HG02981 (cell line): ENCODE data around the gene PRDM7.

ENCODE experiments used
- ATAC-seq: cut with Tn5 transposase; IDR thresholded peaks from one replicate; pipeline ENCODE4 v1.9.1; 2021; ENCODE audit warnings: mild to moderate bottlenecking, moderate library complexity; ENCODE audit not compliant: unreplicated experiment

PRDM7 gene

DNA sequence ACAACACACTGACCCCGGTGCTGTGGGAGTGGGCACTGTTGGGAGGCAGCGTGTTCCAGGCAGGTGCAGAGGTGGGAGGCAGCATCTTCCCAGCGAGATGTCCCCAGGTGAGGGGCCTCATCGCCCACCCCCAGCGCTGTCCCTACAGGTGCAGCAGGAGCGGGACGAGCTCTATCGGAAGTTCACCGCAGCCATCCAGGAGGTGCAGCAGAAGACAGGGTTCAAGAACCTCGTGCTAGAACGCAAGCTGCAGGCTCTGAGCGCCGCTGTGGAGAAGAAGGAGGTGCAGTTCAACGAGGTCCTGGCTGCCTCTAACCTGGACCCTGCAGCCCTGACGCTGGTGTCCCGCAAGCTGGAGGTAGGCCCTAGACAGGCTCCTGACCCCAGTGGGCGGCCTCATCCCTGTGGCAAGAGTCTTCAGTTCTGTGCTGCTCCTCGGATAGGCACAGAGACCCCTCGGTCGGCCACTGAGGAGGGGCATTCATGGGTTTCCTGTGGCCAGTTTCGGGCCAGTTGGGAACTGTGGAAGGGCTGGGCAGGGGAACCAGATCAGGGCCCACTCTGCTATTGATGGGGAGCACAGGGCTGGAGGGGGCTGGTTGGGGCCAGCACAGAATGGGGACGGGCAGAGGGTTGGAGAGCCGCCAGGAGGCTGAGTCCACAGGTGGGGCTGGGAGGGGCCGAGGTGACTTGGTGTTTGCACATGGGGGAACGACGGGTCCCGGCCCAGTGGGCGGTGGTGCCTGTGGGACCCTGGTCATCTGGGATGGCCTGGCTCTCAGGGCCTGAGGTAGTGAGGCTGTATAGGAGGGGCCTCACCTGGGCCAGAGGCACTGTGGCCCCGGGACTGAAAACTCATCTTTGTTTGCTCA lies 36.7 kb downstream of the PRDM7 start:
- no peak for ATAC-seq

DNA sequence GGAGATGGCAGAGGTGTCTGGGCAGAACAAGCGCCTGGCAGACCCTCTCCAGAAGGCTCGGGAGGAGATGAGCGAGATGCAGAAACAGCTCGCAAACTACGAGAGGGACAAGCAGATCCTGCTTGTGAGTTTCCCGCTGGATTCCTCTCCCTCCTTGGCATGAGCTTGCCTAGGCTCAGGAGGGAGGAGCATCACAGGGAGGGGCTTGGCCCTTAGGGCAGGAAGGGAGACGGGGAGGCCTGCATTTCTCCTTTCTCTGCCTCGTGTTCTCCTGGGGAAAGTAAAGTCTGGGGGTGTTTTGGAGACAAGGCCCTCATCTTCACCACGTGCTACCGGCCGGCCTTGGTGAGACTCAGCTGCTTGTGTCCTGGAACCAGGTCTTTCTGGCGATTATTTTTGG lies 39.9 kb downstream of the PRDM7 start:
- ATAC-seq: no peak

DNA sequence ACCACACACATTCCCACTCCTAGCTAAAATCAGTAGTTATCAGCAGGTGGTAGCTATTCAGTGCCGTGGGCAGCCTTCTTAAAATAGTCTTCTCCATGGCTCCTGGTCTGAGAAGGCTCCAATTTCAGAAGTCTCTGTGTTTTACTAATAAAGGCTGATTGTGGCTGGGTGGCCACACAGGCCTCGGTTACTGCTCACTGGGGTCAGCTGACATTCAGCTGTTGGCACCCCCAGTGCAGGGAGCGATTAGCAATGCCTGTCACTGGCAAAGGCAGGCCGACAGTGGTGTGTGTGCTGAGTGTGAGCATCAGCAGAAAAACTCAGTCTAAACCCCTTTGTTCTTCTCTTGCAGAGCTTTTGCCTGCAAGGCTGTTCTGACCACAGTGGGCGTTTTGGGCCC lies 41.2 kb downstream of the PRDM7 start:
- no peak for ATAC-seq

DNA sequence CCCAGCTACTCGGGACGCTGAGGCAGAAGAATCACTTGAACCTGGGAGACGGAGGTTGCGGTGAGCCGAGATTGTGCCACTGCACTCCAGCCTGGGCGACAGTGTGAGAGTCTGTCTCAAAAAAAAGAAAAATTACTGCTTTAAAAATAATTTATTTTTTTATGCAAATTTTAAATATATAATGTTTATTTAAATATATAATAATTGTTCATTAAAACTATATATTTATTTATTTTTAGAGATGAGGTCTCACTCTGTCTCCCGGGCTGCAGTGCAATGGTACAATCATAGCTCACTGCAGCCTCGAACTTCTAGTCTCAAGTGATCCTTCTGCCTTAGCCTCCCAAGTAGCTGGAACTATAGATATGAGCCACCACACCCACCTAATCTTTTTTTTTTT lies 42.6 kb downstream of the PRDM7 start:
- no peak for ATAC-seq

DNA sequence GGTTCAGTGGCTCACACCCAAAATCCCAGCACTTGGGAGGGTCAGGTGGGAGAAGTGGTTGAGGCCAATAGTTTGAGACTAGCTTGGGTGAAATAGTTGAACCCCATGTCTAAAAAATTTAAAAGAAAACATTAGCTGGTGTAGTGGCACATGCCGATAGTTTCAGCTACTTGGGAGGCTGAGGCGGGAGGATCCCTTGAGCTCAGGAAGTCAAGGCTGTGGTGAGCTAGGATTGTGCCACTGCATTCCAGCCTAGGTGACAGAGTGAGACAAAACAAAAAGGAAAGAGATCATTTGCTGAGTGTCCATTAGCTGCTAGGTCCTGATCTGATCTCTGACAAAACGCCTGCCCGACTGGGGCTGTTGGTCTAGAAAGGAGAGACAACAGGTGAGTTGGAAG lies 43.7 kb downstream of the PRDM7 start:
- no peak for ATAC-seq

DNA sequence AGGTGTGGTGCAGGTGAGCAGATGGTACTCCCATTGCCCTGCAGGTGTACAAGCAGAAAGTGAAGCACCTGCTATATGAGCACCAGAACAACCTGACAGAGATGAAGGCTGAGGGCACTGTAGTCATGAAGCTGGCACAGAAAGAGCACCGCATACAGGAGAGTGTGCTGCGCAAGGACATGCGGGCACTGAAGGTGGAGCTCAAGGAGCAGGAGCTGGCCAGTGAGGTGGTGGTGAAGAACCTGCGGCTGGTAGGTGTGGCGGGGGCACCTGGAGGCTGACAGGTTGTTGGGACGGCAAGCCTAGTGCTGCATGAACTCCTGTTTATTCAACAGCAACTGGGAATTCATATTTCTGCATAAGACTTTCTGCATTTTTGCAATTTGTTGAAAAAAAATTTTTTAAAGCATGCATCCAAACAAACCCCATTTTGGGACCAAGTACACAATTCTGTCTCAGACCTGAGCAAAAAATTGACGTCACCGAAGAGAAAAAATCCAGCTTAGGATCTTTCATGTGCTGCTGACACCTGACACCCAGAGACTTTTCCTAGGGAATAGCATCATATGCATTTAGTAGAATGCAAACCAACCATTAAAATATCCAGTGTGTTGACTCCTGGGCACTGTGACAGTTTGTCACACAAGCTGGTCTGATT lies 44.3 kb downstream of the PRDM7 start:
- ATAC-seq: no peak

DNA sequence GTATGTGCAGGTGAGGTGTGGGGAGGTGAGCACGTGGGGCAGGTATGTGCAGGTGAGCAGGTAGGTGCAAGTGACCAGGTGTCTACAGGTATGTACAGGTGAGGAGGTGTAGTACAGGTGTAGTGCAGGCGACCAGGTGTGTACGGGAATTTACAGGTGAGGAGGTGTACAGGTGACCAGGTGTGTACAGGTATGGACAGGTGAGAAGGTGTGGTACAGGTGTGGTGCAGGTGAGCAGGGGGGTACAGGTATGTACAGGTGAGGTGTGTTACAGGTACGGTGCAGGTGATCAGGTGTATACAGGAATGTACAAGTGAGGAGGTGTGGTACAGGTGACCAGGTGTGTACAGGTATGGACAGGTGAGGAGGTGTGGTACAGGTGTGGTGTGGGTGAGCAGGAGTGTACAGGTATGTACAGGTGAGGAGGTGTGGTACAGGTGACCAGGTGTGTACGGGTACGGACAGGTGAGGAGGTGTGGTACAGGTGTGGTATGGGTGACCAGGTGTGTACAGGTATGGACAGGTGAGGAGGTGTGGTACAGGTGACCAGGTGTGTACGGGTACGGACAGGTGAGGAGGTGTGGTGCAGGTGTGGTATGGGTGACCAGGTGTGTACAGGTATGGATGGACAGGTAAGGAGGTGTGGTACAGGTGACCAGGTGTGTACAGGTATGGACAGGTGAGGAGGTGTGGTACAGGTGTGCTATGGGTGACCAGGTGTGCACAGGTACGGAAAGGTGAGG lies 45.0 kb downstream of the PRDM7 start:
- no peak for ATAC-seq

DNA sequence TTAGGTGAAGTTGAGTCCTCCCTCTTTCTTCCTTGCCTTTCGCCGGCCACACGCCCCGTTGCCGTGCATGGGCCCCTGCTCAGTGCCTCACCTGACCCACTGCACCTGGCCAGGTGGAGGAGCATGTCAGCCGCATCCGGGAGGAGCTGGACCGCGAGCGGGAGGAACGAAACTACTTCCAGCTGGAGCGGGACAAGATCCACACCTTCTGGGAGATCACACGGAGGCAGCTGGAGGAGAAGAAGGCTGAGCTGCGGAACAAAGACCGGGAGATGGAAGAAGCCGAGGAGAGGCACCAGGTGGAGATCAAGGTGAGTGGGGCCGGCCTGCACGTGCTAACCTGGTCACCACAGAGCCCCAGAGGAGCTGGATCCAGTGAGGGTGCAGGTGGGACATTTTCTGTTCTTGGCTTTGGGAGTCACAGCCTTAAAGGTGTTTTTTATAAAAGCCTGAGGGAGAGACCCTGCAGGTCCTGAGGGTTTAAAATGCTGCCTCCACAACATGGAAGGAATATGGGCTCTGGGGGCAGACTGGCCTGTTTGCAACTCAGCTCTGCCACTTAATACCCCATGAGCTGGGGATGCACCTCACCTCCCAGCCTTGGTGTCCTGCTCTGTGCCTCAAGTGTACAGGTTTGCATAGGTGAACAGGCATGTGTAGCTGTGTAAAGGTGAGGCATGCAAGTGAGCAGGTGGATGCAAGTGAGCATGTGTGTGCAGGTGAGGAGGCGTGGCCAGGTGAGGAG lies 45.8 kb downstream of the PRDM7 start:
- ATAC-seq: no peak

DNA sequence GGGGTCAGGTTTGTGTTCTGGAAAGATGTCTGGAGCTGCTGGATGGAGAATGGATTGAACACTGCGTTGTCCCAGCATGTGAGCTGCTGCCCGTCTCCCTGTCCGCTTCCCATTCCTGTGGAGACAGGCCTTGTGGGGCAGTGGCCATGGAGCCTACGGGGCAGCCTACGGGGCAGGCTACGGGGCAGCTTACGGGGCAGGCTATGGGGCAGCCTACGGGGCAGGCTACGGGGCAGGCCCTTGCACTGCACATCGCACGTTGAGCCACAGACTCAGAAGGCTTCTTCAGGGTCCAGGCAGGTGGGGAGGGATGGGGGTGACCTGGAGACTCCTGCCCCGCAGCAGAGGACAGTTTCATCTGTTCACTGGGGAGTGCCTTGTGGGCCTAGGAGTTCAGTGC lies 48.1 kb downstream of the PRDM7 start:
- no peak for ATAC-seq

DNA sequence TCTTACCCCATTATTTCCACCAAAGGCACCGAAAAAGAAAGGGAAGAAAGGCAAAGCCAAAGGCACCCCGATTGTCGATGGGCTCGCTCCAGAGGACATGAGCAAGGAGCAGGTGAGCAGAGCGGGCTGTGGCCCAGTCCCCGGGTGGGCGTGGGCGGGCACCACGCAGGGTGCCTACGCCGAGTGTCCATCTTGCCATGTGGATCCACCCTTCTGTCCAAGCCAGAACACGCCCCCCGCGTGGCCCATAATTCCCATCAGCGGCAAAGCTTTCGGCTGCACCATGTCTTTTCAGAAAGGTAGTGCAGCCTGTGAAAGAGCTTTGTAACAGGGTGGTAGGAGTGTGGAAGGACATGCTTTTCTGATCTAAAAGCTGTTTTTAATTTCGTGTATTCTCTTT lies 49.5 kb downstream of the PRDM7 start:
- no peak for ATAC-seq

DNA sequence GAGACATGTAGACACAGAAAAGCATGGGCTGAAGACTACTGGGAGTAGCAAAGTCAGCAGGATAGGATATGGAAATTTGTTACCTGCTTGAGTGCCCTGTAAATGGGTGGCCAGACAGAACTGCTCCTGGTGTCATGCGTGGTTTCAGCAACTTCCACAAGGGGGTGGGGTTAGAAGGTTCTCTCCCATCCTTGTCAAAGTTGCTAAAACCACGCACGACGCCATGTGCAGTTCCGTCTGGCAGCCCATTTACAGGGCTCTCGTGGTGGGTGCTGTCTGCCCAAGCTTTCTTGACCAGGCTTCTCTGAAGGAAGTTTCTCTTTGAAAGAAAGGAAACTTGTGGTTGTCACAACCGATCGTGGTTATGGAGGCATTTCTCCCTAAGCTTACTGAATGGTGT lies 51.0 kb downstream of the PRDM7 start:
- no peak for ATAC-seq

DNA sequence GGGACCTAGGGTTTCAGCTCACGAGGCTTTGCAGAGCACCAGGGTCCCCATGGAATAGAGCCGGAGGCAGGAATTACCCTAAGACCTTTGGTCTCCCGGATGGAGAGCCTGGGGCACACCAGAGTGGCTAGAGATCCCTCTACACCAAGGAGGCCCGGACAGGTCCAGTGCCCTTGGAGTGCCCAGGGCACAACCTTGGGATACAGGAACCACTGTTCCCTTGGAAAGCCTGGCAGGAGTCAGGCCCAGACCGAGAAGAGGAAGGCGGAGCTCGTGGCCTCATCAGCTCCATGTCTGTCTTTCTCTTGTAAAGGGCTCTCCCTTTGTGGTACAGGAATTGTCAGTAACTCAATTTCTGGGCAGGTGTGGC lies 54.1 kb downstream of the PRDM7 start:
- no peak for ATAC-seq

DNA sequence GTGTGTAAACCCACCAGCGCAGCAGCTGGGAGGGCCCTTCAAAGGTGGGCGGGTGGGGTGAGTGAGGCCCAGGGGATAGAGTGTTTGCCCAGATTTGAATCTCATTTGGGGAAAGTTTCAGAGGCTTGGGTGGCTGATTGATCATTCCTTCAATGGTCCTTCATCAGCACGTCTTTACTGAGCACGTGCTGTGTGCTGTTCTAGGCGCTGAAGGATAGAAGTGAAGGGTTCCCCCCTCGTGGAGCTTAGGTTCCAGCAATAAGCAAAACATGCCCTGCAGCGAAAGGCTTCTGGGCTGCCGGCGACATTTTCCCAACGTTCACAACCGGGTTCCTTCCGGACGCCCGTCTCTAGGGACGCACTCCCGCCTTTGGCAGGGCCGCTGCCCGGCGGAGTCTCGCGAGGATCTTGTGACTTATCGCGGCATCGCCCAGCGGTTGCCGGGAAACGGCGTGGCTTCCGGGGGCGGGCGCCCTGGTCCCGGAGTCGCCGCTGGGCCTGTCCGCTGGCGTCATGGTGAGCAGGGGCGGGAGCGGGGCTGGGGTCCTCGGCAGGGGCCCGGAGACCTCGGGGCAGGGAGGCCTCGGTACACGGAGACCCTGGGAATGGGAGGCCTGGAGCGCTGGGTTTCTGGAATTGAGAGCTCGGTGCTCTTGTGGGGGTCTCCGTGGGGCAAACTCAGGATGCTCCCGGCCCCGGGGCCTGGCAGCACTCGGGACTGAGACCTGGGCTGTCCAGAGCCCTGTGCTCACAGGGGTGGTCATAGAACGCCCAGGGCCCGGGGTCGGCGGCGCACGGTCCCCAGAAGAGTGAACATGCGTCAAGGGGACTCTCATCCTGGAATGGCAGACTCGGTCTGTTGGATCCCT lies 54.7 kb downstream of the PRDM7 start:
- peak; percentile 61 for ATAC-seq

DNA sequence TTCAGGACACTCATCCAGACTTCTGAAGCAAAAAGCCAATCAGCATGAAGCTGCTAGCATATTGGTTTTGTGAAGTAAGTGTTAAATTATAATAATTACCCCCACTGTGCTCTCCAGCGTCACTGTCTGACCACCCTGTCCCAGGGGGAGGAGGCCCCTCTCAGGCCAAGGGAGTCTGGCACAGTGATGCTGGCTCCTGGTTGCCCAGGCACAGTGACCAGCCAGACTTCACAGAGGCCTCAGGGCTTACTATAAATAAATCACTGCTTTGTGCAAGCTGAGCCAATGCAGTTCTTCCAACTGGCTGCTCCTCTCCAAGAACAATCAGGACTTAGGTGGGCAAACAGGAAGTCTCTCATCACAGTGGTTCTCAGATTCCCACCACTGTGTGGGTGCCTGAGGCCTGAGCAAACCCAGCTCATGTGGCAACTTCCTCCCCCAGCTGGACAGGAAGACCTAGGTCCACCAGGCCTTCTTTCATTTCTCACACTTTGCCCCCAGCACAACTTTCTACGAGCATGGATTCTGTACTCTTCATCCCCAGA lies 56.2 kb downstream of the PRDM7 start:
- no peak for ATAC-seq

DNA sequence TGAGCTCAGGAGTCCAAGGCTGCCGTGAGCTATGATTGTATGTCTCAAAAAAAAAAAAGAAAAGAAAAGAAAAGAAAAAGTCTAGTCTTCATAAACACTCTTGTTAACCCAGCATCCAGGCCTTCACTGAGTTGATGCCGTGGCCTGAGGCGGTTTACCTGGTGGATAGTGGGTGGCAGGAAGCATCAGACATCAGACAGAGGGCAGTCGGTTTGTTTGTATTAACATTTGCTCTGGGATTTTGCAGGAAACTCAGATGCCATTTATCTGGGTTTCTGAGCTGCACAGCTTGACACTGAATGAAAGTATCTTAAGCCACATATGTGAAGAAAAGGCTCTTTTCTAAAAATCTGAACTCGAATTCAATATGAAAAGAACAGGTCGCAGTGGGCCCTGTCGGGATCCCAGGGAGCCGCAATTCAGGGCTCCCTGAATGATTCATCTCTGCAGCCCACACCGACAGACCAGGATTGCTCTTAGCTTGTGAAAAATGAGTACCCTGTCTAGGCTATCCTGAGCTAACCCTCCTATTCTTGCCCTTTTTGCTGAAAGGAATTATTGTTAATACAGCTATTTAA lies 56.8 kb downstream of the PRDM7 start:
- no peak for ATAC-seq

DNA sequence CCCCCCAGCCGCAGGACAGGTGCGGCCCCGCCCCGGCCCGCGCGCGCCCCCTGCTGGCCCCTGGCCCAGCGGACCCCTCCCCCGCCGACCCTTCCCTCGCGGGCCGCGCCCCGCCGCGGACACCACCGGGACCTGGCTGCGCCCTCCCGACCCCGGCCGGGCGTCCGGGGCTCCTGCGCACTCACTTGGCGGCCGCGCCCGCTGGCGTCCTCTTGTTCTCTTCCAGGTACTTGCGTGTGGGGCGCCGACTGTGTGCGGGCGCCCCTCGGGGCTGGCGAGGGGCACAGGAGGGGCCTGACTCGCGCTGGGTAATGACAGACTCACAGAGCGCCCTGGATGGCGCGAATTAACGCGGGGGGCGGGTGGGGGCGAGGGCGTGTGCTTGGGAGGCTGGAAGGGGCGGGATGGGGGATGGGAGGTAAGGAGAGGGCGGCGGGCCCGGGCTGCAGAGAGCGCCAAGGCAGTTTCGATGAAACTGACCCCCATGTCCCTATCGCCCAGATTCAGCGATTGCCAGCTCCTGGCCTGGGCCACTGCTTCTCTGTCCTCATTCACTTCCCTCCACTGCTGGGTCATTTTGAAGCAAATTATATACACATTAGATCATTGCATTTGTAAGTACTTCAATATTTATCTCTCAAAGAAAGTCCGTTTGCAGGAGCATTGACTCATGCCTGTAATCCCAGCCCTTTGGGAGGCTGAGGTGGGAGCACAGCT lies 57.4 kb downstream of the PRDM7 start:
- ATAC-seq: no peak

DNA sequence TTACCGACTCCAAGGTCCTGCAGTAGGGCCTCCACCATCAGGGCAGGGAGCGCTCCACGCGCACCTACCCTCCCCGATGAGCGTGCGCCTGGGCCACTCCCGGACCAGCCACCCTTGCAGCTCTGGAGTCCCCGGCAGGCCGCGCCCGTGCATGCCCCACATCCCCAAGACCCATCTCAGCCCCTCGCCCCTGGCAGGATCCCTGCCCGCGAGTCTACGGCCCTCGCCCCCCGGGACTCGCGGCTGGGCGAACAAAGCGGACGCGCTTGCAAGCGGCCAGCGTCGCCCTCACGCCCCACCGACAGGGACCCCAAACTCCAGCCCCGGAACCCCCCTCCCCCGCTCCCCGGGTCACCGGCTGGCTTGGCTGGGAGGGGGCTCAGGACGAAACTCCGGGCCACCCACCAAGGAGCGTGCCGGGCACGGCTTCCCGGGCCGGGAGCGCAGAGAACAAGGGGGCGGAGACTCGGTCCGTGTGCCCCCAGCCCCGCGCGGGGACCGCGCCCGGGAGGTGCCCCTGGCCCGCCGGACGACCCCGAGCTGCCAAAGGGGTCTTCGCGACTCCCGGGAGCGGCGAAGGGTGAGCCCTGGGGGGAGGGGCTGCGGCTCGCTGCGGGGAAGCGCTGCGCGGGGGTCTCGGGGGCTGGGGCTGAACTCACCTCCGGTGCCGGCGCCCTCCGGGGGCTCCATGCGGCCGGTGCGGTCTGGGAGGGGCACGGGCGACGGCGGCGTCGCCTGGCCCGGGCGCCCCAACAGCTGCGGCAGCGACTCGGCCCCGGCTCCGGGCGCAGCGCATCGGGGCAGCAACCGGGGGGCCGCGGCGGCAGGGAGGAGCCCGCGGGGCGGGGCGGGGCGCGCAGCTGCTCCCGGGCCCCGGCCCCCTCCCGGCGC lies 58.2 kb downstream of the PRDM7 start, which contains the start of gene DBNDD1:
Gene DBNDD1 (minus strand): TSS at position 805 of the 891 bp plus-strand sequence. CDS start 115 bp downstream, at position 690.
- ATAC-seq: no peak

DNA sequence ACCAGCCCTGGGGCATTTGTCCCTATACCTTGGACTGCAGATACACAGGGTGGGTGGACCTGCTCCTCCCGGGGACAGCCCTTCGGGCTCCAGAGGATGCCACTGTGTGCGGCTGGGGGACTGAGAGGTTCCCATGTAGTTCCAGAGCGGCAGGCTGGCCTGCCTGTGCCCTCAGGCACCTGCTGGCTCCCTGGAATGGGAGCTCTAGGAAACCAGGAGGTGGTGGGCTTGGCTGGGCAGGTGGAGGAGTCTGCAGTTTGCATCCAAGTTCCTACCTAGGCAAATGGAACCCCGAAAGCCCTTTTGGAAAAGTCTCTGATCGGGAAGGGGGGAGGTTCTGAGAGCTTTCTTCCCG lies 58.9 kb downstream of the PRDM7 start:
- ATAC-seq: no peak
